ENCODE results near the gene GRPEL2.
A peak's percentile ranks its signal among the peaks of the same experiment; 100 is the strongest.

GRPEL2 gene

GRCh38 chr5:149379177-149379761, 34.0 kb downstream of the GRPEL2 start, which contains the start of gene IL17B:
TSS of gene IL17B (minus strand) at chr5:149379292. CDS start at chr5:149379225, 67 bp downstream.
- no peak within 1 kb of the TSS for H3K4me3 ChIP-seq (ENCODE audit: low read depth, low read length)
- no peak for TF ChIP-seq CTCF (IDR thresholded peaks at IDR 0.05; ENCODE audit: insufficient read depth, low read depth, low read length, missing control alignments)
- DNase-seq (ENCODE audit: low read depth): no peak

DNA sequence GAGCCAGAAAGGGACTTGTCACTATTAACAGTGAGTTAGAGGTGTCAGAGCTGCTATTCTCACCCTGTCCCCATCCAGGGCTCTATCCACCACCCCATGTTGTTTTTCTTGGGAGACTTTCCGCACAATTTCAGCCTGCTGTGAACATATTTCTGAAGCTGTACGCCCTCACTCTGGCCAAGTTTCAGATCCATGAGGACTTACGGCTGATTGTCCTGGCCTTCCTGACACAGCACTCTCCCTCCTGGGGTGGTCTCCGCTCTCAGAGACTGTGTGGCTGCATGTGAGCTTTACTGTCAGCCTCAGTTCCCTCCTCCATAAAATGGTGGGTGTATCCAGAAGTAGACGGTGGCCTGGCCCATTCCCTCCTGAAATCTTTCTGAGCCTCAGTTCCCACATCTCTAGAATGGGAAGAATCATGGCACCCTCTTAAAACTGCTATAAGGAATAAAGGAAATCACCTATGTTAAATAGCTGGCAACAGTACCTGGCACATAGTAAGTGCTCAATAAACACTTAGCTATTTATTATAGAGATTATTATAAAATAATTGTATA, 34.6 kb downstream of the GRPEL2 start:
- DNase-seq (ENCODE audit: low read depth): no peak

GRCh38 chr5:149380466-149381121, 35.3 kb downstream of the GRPEL2 start:
- DNase-seq (ENCODE audit: low read depth): no peak
- H3K4me3 ChIP-seq (ENCODE audit: low read depth, low read length): no peak overlapping the region
- TF ChIP-seq CTCF (IDR thresholded peaks at IDR 0.05; ENCODE audit: insufficient read depth, low read depth, low read length, missing control alignments): no peak

More for the DNA sequence above, 34.6 kb downstream of the GRPEL2 start:
- no peak for TF ChIP-seq CTCF (IDR thresholded peaks at IDR 0.05; ENCODE audit: insufficient read depth, low read depth, low read length, missing control alignments)
- H3K4me3 ChIP-seq (ENCODE audit: low read depth, low read length): no peak overlapping the region

- H3K4me3 ChIP-seq (ENCODE audit: low read depth, low read length): no peak overlapping the region
- TF ChIP-seq CTCF (IDR thresholded peaks at IDR 0.05; ENCODE audit: insufficient read depth, low read depth, low read length, missing control alignments): no peak
- DNase-seq (ENCODE audit: low read depth): no peak
These were observed 36.1 kb downstream of the GRPEL2 start for GRCh38 chr5:149381261-149381985.

DNA sequence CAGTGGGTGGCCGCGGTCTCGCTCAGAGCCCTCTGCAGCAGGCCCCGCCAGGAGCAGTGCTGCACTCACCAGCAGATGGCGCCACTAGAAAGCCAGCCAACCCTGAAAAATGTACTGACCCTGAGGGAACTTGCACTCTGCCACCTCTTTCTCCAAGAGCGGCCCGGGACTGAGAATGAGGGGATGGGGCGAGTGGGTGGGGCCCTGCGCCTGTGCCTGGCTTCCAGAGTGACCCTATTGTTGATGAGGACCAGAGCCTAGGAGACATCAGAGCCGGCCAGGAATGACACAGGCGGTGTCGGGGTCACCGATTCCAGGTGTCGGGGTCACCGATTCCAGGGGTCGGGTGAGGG, 36.7 kb downstream of the GRPEL2 start:
- peak; percentile 67 for DNase-seq (ENCODE audit: low read depth)
- no peak overlapping the region for H3K4me3 ChIP-seq (ENCODE audit: low read depth, low read length)

More for the DNA sequence above, 36.7 kb downstream of the GRPEL2 start:
- TF ChIP-seq CTCF (IDR thresholded peaks at IDR 0.05; ENCODE audit: insufficient read depth, low read depth, low read length, missing control alignments): peak; percentile 95
